IMR-90 (cell line): Measurements from ENCODE around the gene PAQR9. TPM values are rescaled to one million over a fixed set of nuclear protein-coding genes. Genes with fewer than 3 reads are reported as not detected.

Experiments
- ATAC-seq: fragments of 200-7000 bp; cut with Tn5 transposase; 2 replicates; pipeline ENCODE4 v1.9.1; 2020; ENCODE audit warnings: low read depth, mild to moderate bottlenecking, moderate library complexity
- BruUV-seq: library from RNA; stranded (reverse); fragments of 400-500 nt; replicated peaks from 2 replicates; lab custom pipeline; 2021; lab: Mats Ljungman, UMichigan
- CTCF ChIA-PET: fragments of 300-600 bp; formaldehyde crosslinking; extraction: SDS; loops from one replicate; lab custom pipeline; 2021; ENCODE audit warnings: antibody characterized with exemption; lab: Yijun Ruan, JAX
- POLR2A ChIA-PET: fragments of 300-600 bp; sonication (Branson Sonifier 250); formaldehyde crosslinking; loops from one replicate; lab custom pipeline; 2022; ENCODE audit warnings: antibody characterized with exemption; ENCODE audit not compliant: unreplicated experiment; lab: Charles Lee
- DNase-seq: peaks from one replicate; pipeline ENCODE4 v3.0.0; 2013
- H2AFZ ChIP-seq: replicated peaks from 2 replicates; pipeline ENCODE3; 2013; ENCODE audit warnings: low read length, mild to moderate bottlenecking; ENCODE audit not compliant: poor library complexity
- H2AK5ac ChIP-seq: 2 replicates; pipeline ENCODE4 v1.6.1; 2013; ENCODE audit warnings: low read depth, low read length, inconsistent platforms
- H2AK9ac ChIP-seq: replicated peaks from 2 replicates; pipeline ENCODE3; 2013; ENCODE audit warnings: mild to moderate bottlenecking, low read depth, low read length, moderate library complexity; ENCODE audit not compliant: poor library complexity
- H2BK120ac ChIP-seq: 2 replicates; pipeline ENCODE4 v1.6.1; 2013; ENCODE audit warnings: low read depth, low read length, inconsistent platforms
- H2BK15ac ChIP-seq: 3 replicates; pipeline ENCODE4 v1.6.1; 2013; ENCODE audit warnings: low read depth, low read length, inconsistent platforms
- H2BK20ac ChIP-seq: 2 replicates; pipeline ENCODE4 v1.6.1; 2013; ENCODE audit warnings: low read depth, mild to moderate bottlenecking, inconsistent platforms, low read length, moderate library complexity
- H2BK5ac ChIP-seq: 2 replicates; pipeline ENCODE4 v1.6.1; 2013; ENCODE audit warnings: mild to moderate bottlenecking, low read depth, low read length, inconsistent platforms; ENCODE audit not compliant: poor library complexity, severe bottlenecking
- H3K14ac ChIP-seq: replicated peaks from 2 replicates; pipeline ENCODE4 v1.6.1; 2013; ENCODE audit warnings: low read depth, low read length, inconsistent platforms
- H3K18ac ChIP-seq: 2 replicates; pipeline ENCODE4 v1.6.1; 2013; ENCODE audit warnings: low read depth, low read length, control low read depth
- H3K23ac ChIP-seq: 2 replicates; pipeline ENCODE4 v1.6.1; 2013; ENCODE audit warnings: low read depth, low read length, inconsistent platforms
- H3K27ac ChIP-seq: 2 replicates; pipeline ENCODE4 v1.5.1; 2013; ENCODE audit warnings: mild to moderate bottlenecking, control low read depth, low read length; ENCODE audit not compliant: insufficient read depth
- H3K27me3 ChIP-seq: 2 replicates; pipeline ENCODE4 v1.6.1; 2013; ENCODE audit warnings: low read length; ENCODE audit not compliant: control insufficient read depth, insufficient read depth
- H3K36me3 ChIP-seq: 2 replicates; pipeline ENCODE4 v1.6.1; 2013; ENCODE audit warnings: low read length, mixed read lengths; ENCODE audit not compliant: control insufficient read depth, insufficient read depth
- H3K4ac ChIP-seq: 2 replicates; pipeline ENCODE4 v1.6.1; 2013; ENCODE audit warnings: low read depth, low read length, inconsistent platforms
- H3K4me1 ChIP-seq: 2 replicates; pipeline ENCODE4 v1.6.1; 2013; ENCODE audit warnings: low read length, mixed read lengths; ENCODE audit not compliant: control insufficient read depth, insufficient read depth
- H3K4me2 ChIP-seq: 2 replicates; pipeline ENCODE4 v1.6.1; 2013; ENCODE audit warnings: low read depth, mild to moderate bottlenecking, control low read depth, low read length, moderate library complexity
- H3K4me3 ChIP-seq: 2 replicates; pipeline ENCODE4 v1.5.1; 2013; ENCODE audit warnings: low read depth, mild to moderate bottlenecking, control low read depth, low read length, moderate library complexity; ENCODE audit not compliant: insufficient read depth
- H3K56ac ChIP-seq: 2 replicates; pipeline ENCODE4 v1.6.1; 2013; ENCODE audit warnings: low read length, inconsistent platforms; ENCODE audit not compliant: insufficient read depth; ENCODE audit errors: extremely low read depth
- H3K79me1 ChIP-seq, 2 experiments: 2 replicates each; pipeline ENCODE4 v1.6.1; 2013; ENCODE audit warnings: low read length in 2 of 2, inconsistent platforms in 1 of 2, low read depth in 1 of 2
- H3K9ac ChIP-seq: 2 replicates; pipeline ENCODE4 v1.6.1; 2013; ENCODE audit warnings: low read depth, low read length, control low read depth
- H3K9me1 ChIP-seq: 2 replicates; pipeline ENCODE4 v1.6.1; 2013; ENCODE audit warnings: low read length, inconsistent platforms; ENCODE audit not compliant: insufficient read depth
- H3K9me3 ChIP-seq: 2 replicates; pipeline ENCODE4 v1.6.1; 2013; ENCODE audit warnings: low read length; ENCODE audit not compliant: control insufficient read depth, insufficient read depth
- H4K20me1 ChIP-seq: 2 replicates; pipeline ENCODE4 v1.6.1; 2013; ENCODE audit warnings: low read length, inconsistent platforms; ENCODE audit not compliant: insufficient read depth
- H4K5ac ChIP-seq: 2 replicates; pipeline ENCODE4 v1.6.1; 2013; ENCODE audit warnings: mild to moderate bottlenecking, low read depth, low read length, control low read depth
- H4K8ac ChIP-seq, 2 experiments: 2 replicates each; pipeline ENCODE4 v1.6.1; 2013; ENCODE audit warnings: low read depth in 2 of 2, low read length in 2 of 2, control low read depth in 1 of 2, inconsistent platforms in 1 of 2
- H4K91ac ChIP-seq: 2 replicates; pipeline ENCODE4 v1.6.1; 2013; ENCODE audit warnings: low read depth, low read length, inconsistent platforms; ENCODE audit not compliant: insufficient read depth
- CEBPB ChIP-seq: IDR thresholded peaks from 2 replicates; pipeline ENCODE4 v1.6.1; 2012; ENCODE audit warnings: low read depth, low read length, improper control_type of control experiment
- MAFK ChIP-seq: IDR thresholded peaks from 2 replicates; pipeline ENCODE4 v1.6.1; 2012; ENCODE audit warnings: low read depth, low read length, improper control_type of control experiment
- RCOR1 ChIP-seq: IDR thresholded peaks from 2 replicates; pipeline ENCODE4 v1.6.1; 2012; ENCODE audit warnings: mild to moderate bottlenecking, low read length, improper control_type of control experiment; ENCODE audit not compliant: insufficient replicate concordance
- WGBS, 2 experiments: methylation state at CpG; one replicate each; pipeline versions ENCODE4 v1.1.5 to v1.1.7; 2013; ENCODE audit warnings: missing lambda C conversion rate in 2 of 2; ENCODE audit not compliant: insufficient read length in 1 of 2; ENCODE audit errors: extremely low coverage in 2 of 2; 5-methylcytosine and 5-hydroxymethylcytosine counted together
- dilution Hi-C: fragments of 300-500 bp; cut with HindIII; formaldehyde crosslinking; loops from one replicate; pipeline ENCODE4 v1.14.3; 2018; ENCODE audit warnings: low sequenced_read_pairs; ENCODE audit not compliant: unreplicated experiment
- in situ Hi-C: fragments of 300-500 bp; cut with MboI; formaldehyde crosslinking; loops from 3 replicates; pipeline ENCODE4 v1.14.3; 2019; ENCODE audit warnings: low sequenced_read_pairs, inconsistent platforms, mixed read lengths
- intact Hi-C: fragments of 100-400 bp; cut with micrococcal nuclease; formaldehyde crosslinking; loops from 2 replicates; pipeline ENCODE4 v1.10.0; 2022
- polyA plus RNA-seq, 3 experiments: library from polyadenylated mRNA; depleted of rRNA; stranded (reverse); fragments of >200 nt; gene quantifications; 2 replicates each; pipeline ENCODE4 v1.2.3, GENCODE V29; 2012; ENCODE audit warnings: low replicate concordance in 1 of 3
- total RNA-seq: library from RNA; depleted of rRNA; stranded (reverse); fragments of >200 nt; gene quantifications from 2 replicates; pipeline ENCODE4 v1.2.3, GENCODE V29; 2012

PAQR9 gene
- total and polyA plus RNA-seq, 2 of the 4 experiments (the other 2 are of a cell fraction), result 0.05 TPM; not detected in 1

- Histone ChIP-seq H2BK15ac (no peak overlapping the region), H3K27ac (no peak overlapping the region), H2AK9ac (no peak overlapping the region), H3K23ac (no peak overlapping the region), H2BK120ac (no peak overlapping the region), H3K4me2 (peak overlapping the region; percentile 92), H3K56ac (0 out of 2 replicates have a peak overlapping the region, but pooled peaks have one; percentile 13), H2AFZ (no peak overlapping the region), H3K4me1 (peaks cover 3% of the 10 kb centered on the region; the same call in 1 of the 2 replicates), H3K36me3 (no peaks in the 10 kb centered on the region), H4K8ac (no peak overlapping the region; a peak in 1 of 4 replicates), H4K91ac (no peak overlapping the region), H4K20me1 (peaks cover 33% of the 10 kb centered on the region), H3K18ac (no peak overlapping the region), H3K4me3 (peak overlapping the region; percentile 76), H2AK5ac (no peak overlapping the region), H2BK20ac (no peak overlapping the region), H2BK5ac (no peak overlapping the region), H3K9me3 (no peaks in the 10 kb centered on the region), H3K4ac (no peak overlapping the region), H3K27me3 (no peaks in the 10 kb centered on the region), H3K9me1 (no peaks in the 10 kb centered on the region; the same call in 1 of the 2 replicates), H3K9ac (peak overlapping the region; percentile 93), H3K14ac (no peak overlapping the region), H4K5ac (no peak overlapping the region), H3K79me1 (peaks cover 7 to 20% of the 10 kb centered on the region in 2 experiments; a peak in 3 of 4 replicates)
- ATAC-seq (no peak), DNase-seq (no peak)
- intact Hi-C loops, result loop anchor here (5.0 kb wide), 1 partner anchor 425 kb away; the partner anchor contains the start of gene ATR
- ChIA-PET CTCF (interaction anchor here (0.7 to 1.4 kb wide), 4 partner anchors 14 to 416 kb away, joined by 3 read pairs; no protein-coding TSS in a partner anchor), POLR2A (no interaction called here)
- dilution Hi-C loops, result no loop called here
- BruUV-seq, result TSS peak; percentile 56
- WGBS, 2 experiments, result no CpG with 5 or more reads among the region's 9 CpGs
- TF ChIP-seq RCOR1 (no peak), CEBPB (no peak), MAFK (no peak)
- in situ Hi-C loops, result no loop called here
Measured at GRCh38 chr3:143002727-143003126, 39.3 kb upstream of the PAQR9 start.
